GM12875 (cell line): ENCODE results near the gene AGK.

Experiments used
- H3K4me3 ChIP-seq: one replicate; pipeline ENCODE4 v1.5.1; 2011; ENCODE audit warnings: low read depth, low read length, control low read depth
- CTCF ChIP-seq: IDR thresholded peaks from 2 replicates; pipeline ENCODE4 v1.5.1; 2011; ENCODE audit warnings: low read depth, mild to moderate bottlenecking, control low read depth, inconsistent platforms, low read length, moderate library complexity, borderline replicate concordance; ENCODE audit not compliant: insufficient read depth

Gene AGK

GRCh38 chr7:141586878-141587277, 35.7 kb downstream of the AGK start:
- H3K4me3 ChIP-seq: no peak overlapping the region
- TF ChIP-seq CTCF: no peak

- TF ChIP-seq CTCF: no peak
- H3K4me3 ChIP-seq: no peak overlapping the region
Measured at GRCh38 chr7:141587304-141587703, 36.1 kb downstream of the AGK start.

- no peak for TF ChIP-seq CTCF
Measured at GRCh38 chr7:141588912-141589311, 37.7 kb downstream of the AGK start.

GRCh38 chr7:141590071-141590470, 38.9 kb downstream of the AGK start:
- H3K4me3 ChIP-seq: no peak overlapping the region
- no peak for TF ChIP-seq CTCF

More at GRCh38 chr7:141588912-141589311, 37.7 kb downstream of the AGK start:
- no peak overlapping the region for H3K4me3 ChIP-seq

GRCh38 chr7:141590666-141591065, 39.5 kb downstream of the AGK start:
- H3K4me3 ChIP-seq: no peak overlapping the region
- no peak for TF ChIP-seq CTCF

GRCh38 chr7:141593134-141593533, 41.9 kb downstream of the AGK start:
- H3K4me3 ChIP-seq: no peak overlapping the region
- TF ChIP-seq CTCF: no peak

- TF ChIP-seq CTCF: no peak
- no peak overlapping the region for H3K4me3 ChIP-seq
Measured at GRCh38 chr7:141597966-141598365, 46.8 kb downstream of the AGK start.
